ENCODE results near the gene LRRC74A.

DNA sequence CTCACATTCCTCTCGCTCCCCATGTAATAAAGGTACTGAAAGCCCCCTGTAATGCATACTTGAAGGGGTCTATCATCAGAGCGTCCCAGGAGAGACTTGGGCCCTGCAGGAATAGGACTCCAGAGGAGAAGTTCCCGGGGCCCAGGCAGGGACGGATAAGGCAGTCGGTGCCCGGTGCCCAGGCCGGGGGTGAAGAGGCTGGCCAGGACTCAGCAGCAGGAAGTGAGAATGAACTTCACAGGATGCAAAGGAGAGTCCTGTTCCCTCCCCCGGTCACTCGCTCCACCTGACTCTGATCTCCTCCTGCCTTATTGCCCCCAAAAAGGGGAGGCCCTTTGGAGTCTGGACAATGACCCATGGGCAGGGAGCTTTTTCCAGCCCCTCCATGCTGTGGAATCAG lies 40.2 kb downstream of the LRRC74A start:
- TF ChIP-seq GABPA (IDR thresholded peaks at IDR 0.05; ENCODE audit: low read depth) (no peak), GATA2 (CRISPR knock-in tag; IDR thresholded peaks at IDR 0.05) (no peak), YY1 (IDR thresholded peaks at IDR 0.05; ENCODE audit: low read depth) (no peak), SMC3 (IDR thresholded peaks at IDR 0.05; ENCODE audit: low read depth, low read length) (no peak), RAD21 (IDR thresholded peaks at IDR 0.05; ENCODE audit: low read length) (no peak), POLR2AphosphoS5 (IDR thresholded peaks at IDR 0.05; ENCODE audit: low read depth, low read length) (no peak), TAF1 (IDR thresholded peaks at IDR 0.05; ENCODE audit: borderline replicate concordance, low read depth, low read length) (no peak)
- TF ChIP-seq, protein P1, sequence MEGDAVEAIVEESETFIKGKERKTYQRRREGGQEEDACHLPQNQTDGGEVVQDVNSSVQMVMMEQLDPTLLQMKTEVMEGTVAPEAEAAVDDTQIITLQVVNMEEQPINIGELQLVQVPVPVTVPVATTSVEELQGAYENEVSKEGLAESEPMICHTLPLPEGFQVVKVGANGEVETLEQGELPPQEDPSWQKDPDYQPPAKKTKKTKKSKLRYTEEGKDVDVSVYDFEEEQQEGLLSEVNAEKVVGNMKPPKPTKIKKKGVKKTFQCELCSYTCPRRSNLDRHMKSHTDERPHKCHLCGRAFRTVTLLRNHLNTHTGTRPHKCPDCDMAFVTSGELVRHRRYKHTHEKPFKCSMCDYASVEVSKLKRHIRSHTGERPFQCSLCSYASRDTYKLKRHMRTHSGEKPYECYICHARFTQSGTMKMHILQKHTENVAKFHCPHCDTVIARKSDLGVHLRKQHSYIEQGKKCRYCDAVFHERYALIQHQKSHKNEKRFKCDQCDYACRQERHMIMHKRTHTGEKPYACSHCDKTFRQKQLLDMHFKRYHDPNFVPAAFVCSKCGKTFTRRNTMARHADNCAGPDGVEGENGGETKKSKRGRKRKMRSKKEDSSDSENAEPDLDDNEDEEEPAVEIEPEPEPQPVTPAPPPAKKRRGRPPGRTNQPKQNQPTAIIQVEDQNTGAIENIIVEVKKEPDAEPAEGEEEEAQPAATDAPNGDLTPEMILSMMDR (IDR thresholded peaks at IDR 0.05) = no peak
- TF ChIP-seq, protein P2, sequence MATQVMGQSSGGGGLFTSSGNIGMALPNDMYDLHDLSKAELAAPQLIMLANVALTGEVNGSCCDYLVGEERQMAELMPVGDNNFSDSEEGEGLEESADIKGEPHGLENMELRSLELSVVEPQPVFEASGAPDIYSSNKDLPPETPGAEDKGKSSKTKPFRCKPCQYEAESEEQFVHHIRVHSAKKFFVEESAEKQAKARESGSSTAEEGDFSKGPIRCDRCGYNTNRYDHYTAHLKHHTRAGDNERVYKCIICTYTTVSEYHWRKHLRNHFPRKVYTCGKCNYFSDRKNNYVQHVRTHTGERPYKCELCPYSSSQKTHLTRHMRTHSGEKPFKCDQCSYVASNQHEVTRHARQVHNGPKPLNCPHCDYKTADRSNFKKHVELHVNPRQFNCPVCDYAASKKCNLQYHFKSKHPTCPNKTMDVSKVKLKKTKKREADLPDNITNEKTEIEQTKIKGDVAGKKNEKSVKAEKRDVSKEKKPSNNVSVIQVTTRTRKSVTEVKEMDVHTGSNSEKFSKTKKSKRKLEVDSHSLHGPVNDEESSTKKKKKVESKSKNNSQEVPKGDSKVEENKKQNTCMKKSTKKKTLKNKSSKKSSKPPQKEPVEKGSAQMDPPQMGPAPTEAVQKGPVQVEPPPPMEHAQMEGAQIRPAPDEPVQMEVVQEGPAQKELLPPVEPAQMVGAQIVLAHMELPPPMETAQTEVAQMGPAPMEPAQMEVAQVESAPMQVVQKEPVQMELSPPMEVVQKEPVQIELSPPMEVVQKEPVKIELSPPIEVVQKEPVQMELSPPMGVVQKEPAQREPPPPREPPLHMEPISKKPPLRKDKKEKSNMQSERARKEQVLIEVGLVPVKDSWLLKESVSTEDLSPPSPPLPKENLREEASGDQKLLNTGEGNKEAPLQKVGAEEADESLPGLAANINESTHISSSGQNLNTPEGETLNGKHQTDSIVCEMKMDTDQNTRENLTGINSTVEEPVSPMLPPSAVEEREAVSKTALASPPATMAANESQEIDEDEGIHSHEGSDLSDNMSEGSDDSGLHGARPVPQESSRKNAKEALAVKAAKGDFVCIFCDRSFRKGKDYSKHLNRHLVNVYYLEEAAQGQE (IDR thresholded peaks at IDR 0.05; ENCODE audit: low read depth, low read length) = no peak

Data from SK-N-SH (cell line).